ENCODE measurements around the gene FBXL3.
"Not testable (repeated sequence)": the region's sequence is repeated elsewhere in the genome, so short reads cannot be mapped to it uniquely, and the experiment has no call there.

Gene FBXL3

GRCh38 chr13:76982061-76982460, 44.9 kb downstream of the FBXL3 start:
- no peak for DNase-seq (ENCODE audit: low spot score)

GRCh38 chr13:76980075-76980718, 46.8 kb downstream of the FBXL3 start:
- DNase-seq (ENCODE audit: low spot score): peak; percentile 95

- DNase-seq (ENCODE audit: low spot score): no peak
Observed at GRCh38 chr13:76976929-76977328, 50.0 kb downstream of the FBXL3 start.

- DNase-seq (ENCODE audit: low spot score): no peak
Observed at GRCh38 chr13:76976490-76976889, 50.5 kb downstream of the FBXL3 start.

- DNase-seq (ENCODE audit: low spot score): no peak
Observed at GRCh38 chr13:76975863-76976262, 51.1 kb downstream of the FBXL3 start.

- no peak for DNase-seq (ENCODE audit: low spot score)
Observed at GRCh38 chr13:76974618-76974975, 52.4 kb downstream of the FBXL3 start.

GRCh38 chr13:76973920-76974617, 52.9 kb downstream of the FBXL3 start:
- DNase-seq (ENCODE audit: low spot score): no peak

- no peak for DNase-seq (ENCODE audit: low spot score)
Observed at GRCh38 chr13:76971851-76972829, 54.8 kb downstream of the FBXL3 start.

- DNase-seq (ENCODE audit: low spot score): no peak
Observed at GRCh38 chr13:76971215-76971614, 55.7 kb downstream of the FBXL3 start.

- DNase-seq (ENCODE audit: low spot score): no peak
Observed at GRCh38 chr13:76969488-76970365, 57.2 kb downstream of the FBXL3 start.

GRCh38 chr13:76968041-76968440, 58.9 kb downstream of the FBXL3 start:
- peak; percentile 78 for DNase-seq (ENCODE audit: low spot score)

GRCh38 chr13:76967031-76967430, 59.9 kb downstream of the FBXL3 start:
- DNase-seq (ENCODE audit: low spot score): no peak

GRCh38 chr13:76965759-76966421, 61.1 kb downstream of the FBXL3 start:
- no peak for DNase-seq (ENCODE audit: low spot score)

- not testable (repeated sequence) for DNase-seq (ENCODE audit: low spot score)
Observed at GRCh38 chr13:76959734-76960133, 67.2 kb downstream of the FBXL3 start.

GRCh38 chr13:76958841-76959432, 68.0 kb downstream of the FBXL3 start:
- DNase-seq (ENCODE audit: low spot score): no peak

- no peak for DNase-seq (ENCODE audit: low spot score)
Observed at GRCh38 chr13:76955661-76956060, 71.3 kb downstream of the FBXL3 start.
